ENCODE results near the gene EGFLAM. TPM values are rescaled to one million over a fixed set of nuclear protein-coding genes. Genes with fewer than 3 reads are reported as not detected.

Gene EGFLAM
- total and polyA plus RNA-seq, 9 of the 15 experiments (the other 6 are each of a cell fraction or from before 2014, with no cell fraction given) = 0.09 to 2.5 (median 1.0) TPM

GRCh38 chr5:38379350-38379937 is 121.1 kb downstream of the EGFLAM start:
- H3K9me1 ChIP-seq (ENCODE audit: control insufficient read depth, insufficient read depth, low read length) = no peaks in the 10 kb centered on the region
- H3K36me3 ChIP-seq (ENCODE audit: control insufficient read depth, insufficient read depth, low read length) = no peaks in the 10 kb centered on the region
- no peaks in the 10 kb centered on the region for H3K9me3 ChIP-seq (replicated peaks; ENCODE audit: control insufficient read depth, insufficient read depth, low read depth, low read length)
- peak overlapping the region; percentile 41 for H2AFZ ChIP-seq (ENCODE audit: low read depth, low read length)
- no peaks in the 10 kb centered on the region for H3K79me2 ChIP-seq (ENCODE audit: control insufficient read depth, insufficient read depth, low read length)
- no peaks in the 10 kb centered on the region for H4K20me1 ChIP-seq (replicated peaks; ENCODE audit: control insufficient read depth, insufficient read depth, low read length)
- no peaks in the 10 kb centered on the region for H3K27me3 ChIP-seq (ENCODE audit: control insufficient read depth in 2 of 2, insufficient read depth in 2 of 2, low read length in 2 of 2)
- DNase-seq (ENCODE audit: extremely low read depth in 1 of 4, low spot score in 3 of 4) = peak; percentile 17 to 83 (median 49)
- H3K4me3 ChIP-seq = no peak overlapping the region
- BruUV-seq (replicated peaks) = no TSS peak
- FAIRE-seq = peak; percentile 71
- 1% methylated on average over 7 of the region's 7 CpGs for WGBS (ENCODE audit: insufficient coverage, low coverage, missing lambda C conversion rate)
- no peak overlapping the region; a peak in 1 of 4 replicates for H3K9ac ChIP-seq (ENCODE audit: insufficient read depth in 1 of 2, low read depth in 2 of 2, low read length in 2 of 2)
- ChIA-PET CTCF (ENCODE audit: low intra/inter-chr PET ratio) (no interaction called here), POLR2A (interaction anchor here (0.7 to 1.5 kb wide), 3 partner anchors 17 to 1777 kb away, joined by 3 read pairs; no protein-coding TSS in a partner anchor)
- in situ Hi-C loops (cut with MboI) (no loop called here), intact Hi-C loops (cut with micrococcal nuclease) (no loop called here)
- H3K4me1 ChIP-seq (replicated peaks in 1 of 2; ENCODE audit: control insufficient read depth in 2 of 2, insufficient read depth in 2 of 2, low read length in 2 of 2) = peaks cover 10 to 27% of the 10 kb centered on the region in 2 experiments
- peak overlapping the region; percentile 22; the same call in 1 of the 3 replicates for H3K27ac ChIP-seq (ENCODE audit: extremely low read depth, low read depth, low read length)
- peak overlapping the region; percentile 57; the same call in 1 of the 2 replicates for H3K4me2 ChIP-seq (ENCODE audit: insufficient read depth, low read length)
- ATAC-seq = peak; percentile 79
- TF ChIP-seq RNF2 (IDR thresholded peaks at IDR 0.05) (peak; percentile 34; the same call in 1 of the 2 replicates), PHTF2 (CRISPR knock-in tag; IDR thresholded peaks at IDR 0.05) (no peak), EP300 (IDR thresholded peaks at IDR 0.05; ENCODE audit: low read length) (peak; percentile 93), HMBOX1 (IDR thresholded peaks at IDR 0.05) (peak; percentile 90), ZNF124 (CRISPR knock-in tag; IDR thresholded peaks at IDR 0.05) (no peak), EWSR1 (IDR thresholded peaks at IDR 0.05; ENCODE audit: borderline replicate concordance, low read depth, partially characterized antibody) (no peak), CC2D1A (IDR thresholded peaks at IDR 0.05) (peak; percentile 81; the same call in 1 of the 2 replicates), ZNF717 (CRISPR knock-in tag; IDR thresholded peaks at IDR 0.05) (no peak), ZKSCAN1 (IDR thresholded peaks at IDR 0.05; ENCODE audit: low read depth, low read length) (no peak), PKNOX1 (IDR thresholded peaks at IDR 0.05) (peak; percentile 40; the same call in 1 of the 2 replicates), MYC (IDR thresholded peaks at IDR 0.05; ENCODE audit: low read depth, low read length) (no peak; the same call in 1 of the 2 replicates), MYC (CRISPR knock-in tag; IDR thresholded peaks at IDR 0.05; ENCODE audit: borderline replicate concordance, low read depth) (no peak), CCNT2 (IDR thresholded peaks at IDR 0.05; ENCODE audit: borderline replicate concordance, extremely low read depth, insufficient read length, low read depth, low read length) (peak; percentile 53), HLTF (IDR thresholded peaks at IDR 0.05) (no peak), NFE2 (IDR thresholded peaks at IDR 0.05; ENCODE audit: low read depth) (peak; percentile 48; the same call in 1 of the 2 replicates), KLF1 (tag; IDR thresholded peaks at IDR 0.05) (no peak), EHMT2 (IDR thresholded peaks at IDR 0.05) (no peak), TRIM24 (IDR thresholded peaks at IDR 0.05) (peak in 1 of 2 experiments; percentile 58; a peak in 1 of 4 replicates), UBTF (IDR thresholded peaks at IDR 0.05; ENCODE audit: borderline replicate concordance in 1 of 2, low read depth in 2 of 2, low read length in 2 of 2) (0 out of 4 replicates have a peak, but pooled peaks of 1 of the 2 experiments have one; percentile 16), EGR1 (conservative IDR thresholded peaks at IDR 0.05) (no peak)

Data from K562 (cell line).